Measurements from ENCODE around the gene SORCS2.

SORCS2 gene

DNA sequence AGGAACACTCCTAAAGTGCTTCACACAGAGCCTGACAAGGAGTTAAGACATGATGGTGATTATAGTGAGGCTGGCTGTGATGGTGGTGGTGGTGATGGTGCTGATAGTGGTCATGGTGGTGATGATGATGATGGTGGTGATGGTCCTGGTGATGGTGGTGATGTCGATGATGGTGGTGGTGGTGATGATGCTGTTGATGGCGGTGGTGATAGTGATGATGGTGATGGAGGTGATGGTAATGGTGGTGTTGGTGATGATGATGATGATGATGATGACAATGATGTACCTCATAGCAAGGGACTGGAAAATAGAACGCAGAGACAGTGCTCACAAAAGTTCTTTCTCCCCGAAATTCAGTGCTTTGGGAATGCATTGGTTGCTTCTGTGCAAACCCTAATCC, 276.7 kb downstream of the SORCS2 start:
- H3K4me1 ChIP-seq (ENCODE audit: control insufficient read depth, insufficient read depth, low read length), result no peaks in the 10 kb centered on the region
- POLR2A ChIA-PET, result no interaction called here
- H3K4me3 ChIP-seq (ENCODE audit: low read depth, low read length), result no peak overlapping the region
- no peaks in the 10 kb centered on the region for H3K36me3 ChIP-seq (ENCODE audit: control insufficient read depth in 2 of 2, insufficient read depth in 1 of 2, low read length in 2 of 2)
- H3K27ac ChIP-seq (ENCODE audit: extremely low read depth, low read depth, low read length), result no peak overlapping the region
- CTCF ChIA-PET, result no interaction called here
- H3K9me3 ChIP-seq (ENCODE audit: control insufficient read depth, insufficient read depth, low read depth, low read length), result no peaks in the 10 kb centered on the region
- TF ChIP-seq, protein P1, sequence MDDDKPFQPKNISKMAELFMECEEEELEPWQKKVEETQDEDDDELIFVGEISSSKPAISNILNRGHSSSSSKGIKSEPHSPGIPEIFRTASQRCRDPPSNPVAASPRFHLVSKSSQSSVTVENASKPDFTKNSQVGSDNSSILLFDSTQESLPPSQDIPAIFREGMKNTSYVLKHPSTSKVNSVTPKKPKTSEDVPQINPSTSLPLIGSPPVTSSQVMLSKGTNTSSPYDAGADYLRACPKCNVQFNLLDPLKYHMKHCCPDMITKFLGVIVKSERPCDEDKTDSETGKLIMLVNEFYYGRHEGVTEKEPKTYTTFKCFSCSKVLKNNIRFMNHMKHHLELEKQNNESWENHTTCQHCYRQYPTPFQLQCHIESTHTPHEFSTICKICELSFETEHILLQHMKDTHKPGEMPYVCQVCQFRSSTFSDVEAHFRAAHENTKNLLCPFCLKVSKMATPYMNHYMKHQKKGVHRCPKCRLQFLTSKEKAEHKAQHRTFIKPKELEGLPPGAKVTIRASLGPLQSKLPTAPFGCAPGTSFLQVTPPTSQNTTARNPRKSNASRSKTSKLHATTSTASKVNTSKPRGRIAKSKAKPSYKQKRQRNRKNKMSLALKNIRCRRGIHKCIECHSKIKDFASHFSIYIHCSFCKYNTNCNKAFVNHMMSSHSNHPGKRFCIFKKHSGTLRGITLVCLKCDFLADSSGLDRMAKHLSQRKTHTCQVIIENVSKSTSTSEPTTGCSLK (tag by site-specific recombination; IDR thresholded peaks at IDR 0.05), result no peak
- TF ChIP-seq, protein P2, sequence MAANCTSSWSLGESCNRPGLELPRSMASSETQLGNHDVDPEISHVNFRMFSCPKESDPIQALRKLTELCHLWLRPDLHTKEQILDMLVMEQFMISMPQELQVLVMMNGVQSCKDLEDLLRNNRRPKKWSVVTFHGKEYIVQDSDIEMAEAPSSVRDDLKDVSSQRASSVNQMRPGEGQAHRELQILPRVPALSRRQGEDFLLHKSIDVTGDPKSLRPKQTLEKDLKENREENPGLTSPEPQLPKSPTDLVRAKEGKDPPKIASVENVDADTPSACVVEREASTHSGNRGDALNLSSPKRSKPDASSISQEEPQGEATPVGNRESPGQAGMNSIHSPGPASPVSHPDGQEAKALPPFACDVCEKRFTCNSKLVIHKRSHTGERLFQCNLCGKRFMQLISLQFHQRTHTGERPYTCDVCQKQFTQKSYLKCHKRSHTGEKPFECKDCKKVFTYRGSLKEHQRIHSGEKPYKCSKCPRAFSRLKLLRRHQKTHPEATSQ (tag by site-specific recombination; IDR thresholded peaks at IDR 0.05), result no peak
- TF ChIP-seq ZSCAN23 (tag by site-specific recombination; IDR thresholded peaks at IDR 0.05), result no peak
- TF ChIP-seq, protein P3, sequence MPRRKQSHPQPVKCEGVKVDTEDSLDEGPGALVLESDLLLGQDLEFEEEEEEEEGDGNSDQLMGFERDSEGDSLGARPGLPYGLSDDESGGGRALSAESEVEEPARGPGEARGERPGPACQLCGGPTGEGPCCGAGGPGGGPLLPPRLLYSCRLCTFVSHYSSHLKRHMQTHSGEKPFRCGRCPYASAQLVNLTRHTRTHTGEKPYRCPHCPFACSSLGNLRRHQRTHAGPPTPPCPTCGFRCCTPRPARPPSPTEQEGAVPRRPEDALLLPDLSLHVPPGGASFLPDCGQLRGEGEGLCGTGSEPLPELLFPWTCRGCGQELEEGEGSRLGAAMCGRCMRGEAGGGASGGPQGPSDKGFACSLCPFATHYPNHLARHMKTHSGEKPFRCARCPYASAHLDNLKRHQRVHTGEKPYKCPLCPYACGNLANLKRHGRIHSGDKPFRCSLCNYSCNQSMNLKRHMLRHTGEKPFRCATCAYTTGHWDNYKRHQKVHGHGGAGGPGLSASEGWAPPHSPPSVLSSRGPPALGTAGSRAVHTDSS (tag by site-specific recombination; IDR thresholded peaks at IDR 0.05), result peak; percentile 77

DNA sequence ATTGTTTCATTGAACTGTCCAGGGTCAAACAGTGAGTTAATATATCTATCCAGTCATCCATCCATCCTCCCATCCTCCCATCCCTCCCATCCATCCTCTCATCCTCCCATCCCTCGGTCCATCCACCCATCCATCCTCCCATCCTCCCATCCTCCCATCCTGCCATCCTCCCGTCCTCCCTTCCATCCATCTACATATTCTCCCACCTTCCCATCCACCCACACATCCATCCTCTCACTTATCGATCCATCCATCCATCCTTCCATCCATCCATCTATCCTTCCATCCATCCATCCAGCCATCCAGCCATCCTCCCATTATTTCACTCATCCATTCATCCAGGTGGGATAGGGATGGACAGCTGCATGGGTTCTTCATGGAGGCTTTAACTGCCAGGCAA, 277.8 kb downstream of the SORCS2 start:
- CTCF ChIA-PET, result interaction anchor here (0.6 kb wide), 1 partner anchor 74 kb away, joined by 3 read pairs; no protein-coding TSS in a partner anchor
- H3K27ac ChIP-seq (ENCODE audit: extremely low read depth, low read depth, low read length), result no peak overlapping the region
- no peaks in the 10 kb centered on the region for H3K4me1 ChIP-seq (ENCODE audit: control insufficient read depth, insufficient read depth, low read length)
- no peaks in the 10 kb centered on the region for H3K36me3 ChIP-seq (ENCODE audit: control insufficient read depth in 2 of 2, insufficient read depth in 1 of 2, low read length in 2 of 2)
- TF ChIP-seq, protein P1 (tag by site-specific recombination; IDR thresholded peaks at IDR 0.05), result no peak
- TF ChIP-seq ZNF366 (tag by site-specific recombination; conservative IDR thresholded peaks at IDR 0.05), result peak; percentile 93
- POLR2A ChIA-PET, result no interaction called here
- no peak overlapping the region for H3K4me3 ChIP-seq (ENCODE audit: low read depth, low read length)
- H3K9me3 ChIP-seq (ENCODE audit: control insufficient read depth, insufficient read depth, low read depth, low read length), result no peaks in the 10 kb centered on the region

DNA sequence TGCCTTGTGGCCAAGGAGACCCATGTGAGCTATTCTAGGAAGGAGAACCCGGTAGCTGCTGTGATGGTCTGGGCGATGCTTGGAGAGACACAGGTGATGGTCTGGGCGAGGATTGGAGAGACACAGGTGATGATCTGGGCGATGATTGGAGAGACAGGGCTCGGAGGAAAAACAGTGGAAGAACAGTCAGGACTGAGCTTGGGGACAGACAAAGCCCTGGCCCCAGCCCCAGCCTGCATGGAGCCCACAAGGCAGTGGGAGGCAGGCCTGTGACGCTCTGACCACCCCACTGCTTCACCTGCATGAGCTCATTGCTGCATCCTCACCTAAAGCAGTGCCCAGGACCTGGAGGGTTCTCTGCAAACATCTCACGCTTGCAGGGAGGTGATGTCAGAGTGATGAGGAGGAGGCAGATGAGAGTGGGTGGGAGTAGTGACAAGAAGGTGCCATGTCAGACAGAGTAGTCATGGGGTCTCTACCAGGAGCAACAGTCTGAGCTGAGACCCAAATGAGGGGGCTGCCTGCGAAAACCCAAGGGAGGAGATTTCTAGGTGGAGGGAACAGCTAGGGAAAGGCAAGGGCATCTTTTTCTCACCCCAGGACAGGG, 278.3 kb downstream of the SORCS2 start:
- CTCF ChIA-PET, result interaction anchor here (0.6 kb wide), 1 partner anchor 74 kb away, joined by 3 read pairs; no protein-coding TSS in a partner anchor
- no peak for TF ChIP-seq ZBTB1 (tag by site-specific recombination; IDR thresholded peaks at IDR 0.05)
- no peak for TF ChIP-seq ZNF658 (tag by site-specific recombination; IDR thresholded peaks at IDR 0.05)
- TF ChIP-seq ZNF473 (tag by site-specific recombination; IDR thresholded peaks at IDR 0.05), result no peak
- TF ChIP-seq, protein P4, sequence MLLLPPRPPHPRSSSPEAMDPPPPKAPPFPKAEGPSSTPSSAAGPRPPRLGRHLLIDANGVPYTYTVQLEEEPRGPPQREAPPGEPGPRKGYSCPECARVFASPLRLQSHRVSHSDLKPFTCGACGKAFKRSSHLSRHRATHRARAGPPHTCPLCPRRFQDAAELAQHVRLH (tag by site-specific recombination; IDR thresholded peaks at IDR 0.05), result no peak
- TF ChIP-seq ZNF155 (tag by site-specific recombination; IDR thresholded peaks at IDR 0.05), result no peak
- TF ChIP-seq ZFHX2 (tag by site-specific recombination; conservative IDR thresholded peaks at IDR 0.05), result no peak
- no peak for TF ChIP-seq ZNF174 (tag by site-specific recombination; IDR thresholded peaks at IDR 0.05)
- TF ChIP-seq ZNF747 (tag by site-specific recombination; IDR thresholded peaks at IDR 0.05), result no peak
- TF ChIP-seq, protein P5, sequence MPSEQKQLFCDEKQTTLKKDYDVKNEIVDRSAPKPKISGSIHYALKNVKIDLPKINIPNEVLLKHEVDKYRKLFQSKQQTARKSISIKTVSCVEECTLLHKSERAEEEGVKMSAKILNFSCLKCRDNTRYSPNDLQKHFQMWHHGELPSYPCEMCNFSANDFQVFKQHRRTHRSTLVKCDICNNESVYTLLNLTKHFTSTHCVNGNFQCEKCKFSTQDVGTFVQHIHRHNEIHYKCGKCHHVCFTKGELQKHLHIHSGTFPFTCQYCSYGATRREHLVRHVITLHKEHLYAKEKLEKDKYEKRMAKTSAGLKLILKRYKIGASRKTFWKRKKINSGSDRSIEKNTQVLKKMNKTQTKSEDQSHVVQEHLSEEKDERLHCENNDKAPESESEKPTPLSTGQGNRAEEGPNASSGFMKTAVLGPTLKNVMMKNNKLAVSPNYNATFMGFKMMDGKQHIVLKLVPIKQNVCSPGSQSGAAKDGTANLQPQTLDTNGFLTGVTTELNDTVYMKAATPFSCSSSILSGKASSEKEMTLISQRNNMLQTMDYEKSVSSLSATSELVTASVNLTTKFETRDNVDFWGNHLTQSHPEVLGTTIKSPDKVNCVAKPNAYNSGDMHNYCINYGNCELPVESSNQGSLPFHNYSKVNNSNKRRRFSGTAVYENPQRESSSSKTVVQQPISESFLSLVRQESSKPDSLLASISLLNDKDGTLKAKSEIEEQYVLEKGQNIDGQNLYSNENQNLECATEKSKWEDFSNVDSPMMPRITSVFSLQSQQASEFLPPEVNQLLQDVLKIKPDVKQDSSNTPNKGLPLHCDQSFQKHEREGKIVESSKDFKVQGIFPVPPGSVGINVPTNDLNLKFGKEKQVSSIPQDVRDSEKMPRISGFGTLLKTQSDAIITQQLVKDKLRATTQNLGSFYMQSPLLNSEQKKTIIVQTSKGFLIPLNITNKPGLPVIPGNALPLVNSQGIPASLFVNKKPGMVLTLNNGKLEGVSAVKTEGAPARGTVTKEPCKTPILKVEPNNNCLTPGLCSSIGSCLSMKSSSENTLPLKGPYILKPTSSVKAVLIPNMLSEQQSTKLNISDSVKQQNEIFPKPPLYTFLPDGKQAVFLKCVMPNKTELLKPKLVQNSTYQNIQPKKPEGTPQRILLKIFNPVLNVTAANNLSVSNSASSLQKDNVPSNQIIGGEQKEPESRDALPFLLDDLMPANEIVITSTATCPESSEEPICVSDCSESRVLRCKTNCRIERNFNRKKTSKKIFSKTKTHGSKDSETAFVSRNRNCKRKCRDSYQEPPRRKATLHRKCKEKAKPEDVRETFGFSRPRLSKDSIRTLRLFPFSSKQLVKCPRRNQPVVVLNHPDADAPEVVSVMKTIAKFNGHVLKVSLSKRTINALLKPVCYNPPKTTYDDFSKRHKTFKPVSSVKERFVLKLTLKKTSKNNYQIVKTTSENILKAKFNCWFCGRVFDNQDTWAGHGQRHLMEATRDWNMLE (tag by site-specific recombination; conservative IDR thresholded peaks at IDR 0.05; ENCODE audit: low read depth), result no peak
- TF ChIP-seq, protein P6, sequence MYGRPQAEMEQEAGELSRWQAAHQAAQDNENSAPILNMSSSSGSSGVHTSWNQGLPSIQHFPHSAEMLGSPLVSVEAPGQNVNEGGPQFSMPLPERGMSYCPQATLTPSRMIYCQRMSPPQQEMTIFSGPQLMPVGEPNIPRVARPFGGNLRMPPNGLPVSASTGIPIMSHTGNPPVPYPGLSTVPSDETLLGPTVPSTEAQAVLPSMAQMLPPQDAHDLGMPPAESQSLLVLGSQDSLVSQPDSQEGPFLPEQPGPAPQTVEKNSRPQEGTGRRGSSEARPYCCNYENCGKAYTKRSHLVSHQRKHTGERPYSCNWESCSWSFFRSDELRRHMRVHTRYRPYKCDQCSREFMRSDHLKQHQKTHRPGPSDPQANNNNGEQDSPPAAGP (tag by site-specific recombination; IDR thresholded peaks at IDR 0.05), result no peak
- TF ChIP-seq ZNF311 (tag by site-specific recombination; IDR thresholded peaks at IDR 0.05; ENCODE audit: borderline replicate concordance), result no peak

More for the DNA sequence above, 278.3 kb downstream of the SORCS2 start:
- Histone ChIP-seq H3K4me1 (ENCODE audit: control insufficient read depth, insufficient read depth, low read length) (no peaks in the 10 kb centered on the region), H3K4me3 (ENCODE audit: low read depth, low read length) (no peak overlapping the region), H3K36me3 (ENCODE audit: control insufficient read depth in 2 of 2, insufficient read depth in 1 of 2, low read length in 2 of 2) (no peaks in the 10 kb centered on the region), H3K27ac (ENCODE audit: extremely low read depth, low read depth, low read length) (no peak overlapping the region), H3K9me3 (ENCODE audit: control insufficient read depth, insufficient read depth, low read depth, low read length) (no peaks in the 10 kb centered on the region)
- POLR2A ChIA-PET, result no interaction called here

All from HEK293 (cell line).